ENCODE data around the gene SLCO2B1.

SLCO2B1 gene

DNA sequence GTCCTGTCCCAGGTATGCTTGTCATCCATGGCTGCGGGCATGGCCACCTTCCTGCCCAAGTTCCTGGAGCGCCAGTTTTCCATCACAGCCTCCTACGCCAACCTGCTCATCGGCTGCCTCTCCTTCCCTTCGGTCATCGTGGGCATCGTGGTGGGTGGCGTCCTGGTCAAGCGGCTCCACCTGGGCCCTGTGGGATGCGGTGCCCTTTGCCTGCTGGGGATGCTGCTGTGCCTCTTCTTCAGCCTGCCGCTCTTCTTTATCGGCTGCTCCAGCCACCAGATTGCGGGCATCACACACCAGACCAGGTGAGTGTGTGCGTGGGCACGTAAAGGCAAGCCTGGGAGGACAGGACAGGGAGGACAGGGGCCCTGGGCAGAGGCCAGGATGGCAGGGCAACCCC, 42.4 kb downstream of the SLCO2B1 start:
- DNase-seq (ENCODE audit: low read depth in 2 of 2): no peak

DNA sequence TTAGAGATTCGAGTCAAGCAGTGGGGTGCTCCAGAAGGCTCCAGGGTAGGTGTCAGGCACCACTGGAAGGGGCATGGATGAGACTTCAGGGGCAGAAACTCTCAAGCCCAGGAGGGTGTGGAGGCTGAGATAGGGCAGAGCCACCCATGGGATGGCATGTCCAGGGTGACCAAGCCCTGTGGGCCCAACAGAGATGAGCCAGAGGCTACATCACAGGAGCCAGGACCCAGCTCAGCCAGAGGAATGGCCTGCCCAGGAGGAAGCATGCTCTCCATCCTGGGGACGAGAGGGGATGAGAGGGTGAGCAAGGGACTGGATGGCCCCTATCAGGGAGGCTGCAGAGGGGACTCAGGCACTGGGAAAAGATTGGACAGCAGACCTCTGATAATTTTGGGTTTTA, 42.8 kb downstream of the SLCO2B1 start:
- DNase-seq (ENCODE audit: low read depth in 2 of 2): no peak

GRCh38 chr11:75194147-75194546, 43.2 kb downstream of the SLCO2B1 start:
- no peak for DNase-seq (ENCODE audit: low read depth in 2 of 2)

GRCh38 chr11:75195167-75195962, 44.5 kb downstream of the SLCO2B1 start:
- DNase-seq (ENCODE audit: low read depth in 2 of 2): no peak

- no peak for DNase-seq (ENCODE audit: low read depth in 2 of 2)
These were observed 45.5 kb downstream of the SLCO2B1 start for GRCh38 chr11:75196426-75196825.

GRCh38 chr11:75197512-75198277, 46.8 kb downstream of the SLCO2B1 start:
- no peak for DNase-seq (ENCODE audit: low read depth in 2 of 2)

GRCh38 chr11:75198278-75198973, 47.5 kb downstream of the SLCO2B1 start:
- DNase-seq (ENCODE audit: low read depth in 2 of 2): no peak

GRCh38 chr11:75199412-75199955, 48.6 kb downstream of the SLCO2B1 start:
- DNase-seq (ENCODE audit: low read depth in 2 of 2): no peak

DNA sequence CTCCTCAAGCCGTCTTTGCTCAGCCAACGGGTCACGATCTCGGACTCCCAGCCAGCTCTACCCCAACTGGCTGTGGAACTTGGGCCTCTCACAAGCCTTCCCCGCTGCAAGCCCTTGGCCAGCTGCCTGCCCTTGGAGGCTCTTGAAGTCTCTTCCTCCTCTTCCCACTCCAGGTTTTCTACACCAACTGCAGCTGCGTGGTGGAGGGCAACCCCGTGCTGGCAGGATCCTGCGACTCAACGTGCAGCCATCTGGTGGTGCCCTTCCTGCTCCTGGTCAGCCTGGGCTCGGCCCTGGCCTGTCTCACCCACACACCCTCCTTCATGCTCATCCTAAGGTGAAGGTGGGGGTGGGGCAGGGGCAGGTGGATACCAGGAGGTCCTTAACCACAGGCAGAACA, 49.1 kb downstream of the SLCO2B1 start:
- DNase-seq (ENCODE audit: low read depth in 2 of 2): no peak

GRCh38 chr11:75200531-75200930, 49.6 kb downstream of the SLCO2B1 start:
- no peak for DNase-seq (ENCODE audit: low read depth in 2 of 2)

GRCh38 chr11:75201771-75202170, 50.9 kb downstream of the SLCO2B1 start:
- DNase-seq (ENCODE audit: low read depth in 2 of 2): no peak

DNA sequence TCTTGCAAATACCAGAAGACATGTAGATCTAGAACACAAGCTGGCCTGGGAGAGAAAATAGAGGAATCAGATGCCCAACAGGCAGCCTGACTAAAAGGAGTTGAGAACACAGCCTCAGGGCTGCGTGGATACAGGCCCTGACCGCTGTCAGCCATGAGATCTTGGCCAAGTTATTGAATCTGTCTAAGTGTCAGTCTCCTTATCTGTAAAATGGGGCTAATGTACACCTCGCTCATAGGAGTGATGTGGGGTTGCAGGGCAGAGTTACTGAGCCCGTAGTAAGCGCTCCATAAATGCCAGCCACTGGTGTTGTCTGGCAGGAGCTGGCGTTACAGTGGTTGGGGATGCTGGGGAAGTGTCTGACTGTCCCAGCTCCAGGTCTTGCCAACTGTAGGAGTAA, 51.3 kb downstream of the SLCO2B1 start:
- DNase-seq (ENCODE audit: low read depth in 2 of 2): no peak

DNA sequence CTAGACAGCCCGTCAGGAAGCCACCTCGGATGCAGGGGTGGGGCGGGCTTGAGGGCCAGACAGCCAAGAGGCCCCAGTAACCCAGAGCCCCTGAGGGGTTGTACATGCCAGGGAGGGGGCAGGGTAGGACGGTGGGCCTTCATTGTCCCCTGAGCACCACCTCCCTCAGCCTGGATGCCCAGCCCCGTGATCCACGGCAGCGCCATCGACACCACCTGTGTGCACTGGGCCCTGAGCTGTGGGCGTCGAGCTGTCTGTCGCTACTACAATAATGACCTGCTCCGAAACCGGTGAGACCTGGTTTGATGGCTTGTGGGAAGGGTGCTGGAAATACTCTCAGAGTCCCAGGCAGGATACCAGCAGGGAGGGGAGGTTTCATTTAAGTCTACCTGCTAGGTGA, 52.2 kb downstream of the SLCO2B1 start:
- no peak for DNase-seq (ENCODE audit: low read depth in 2 of 2)

DNA sequence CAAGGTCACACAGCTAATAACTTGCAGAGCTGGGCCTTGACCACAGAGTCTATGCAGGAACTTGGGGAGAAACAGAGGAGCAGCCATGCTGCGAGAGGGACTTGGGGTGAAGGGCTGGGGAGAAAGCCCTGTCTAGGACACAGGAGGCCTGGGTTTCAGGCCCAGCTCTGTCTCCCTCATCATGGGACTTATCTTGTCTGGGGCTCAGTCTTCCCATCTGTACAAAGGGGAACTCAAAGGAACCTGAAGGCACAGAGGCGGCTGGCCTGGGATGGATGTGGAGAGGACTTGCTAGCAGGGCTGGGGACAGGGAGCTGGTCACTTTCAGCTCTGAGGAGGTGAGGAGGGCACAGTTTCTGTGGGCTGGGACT, 52.7 kb downstream of the SLCO2B1 start:
- no peak for DNase-seq (ENCODE audit: low read depth in 2 of 2)

DNA sequence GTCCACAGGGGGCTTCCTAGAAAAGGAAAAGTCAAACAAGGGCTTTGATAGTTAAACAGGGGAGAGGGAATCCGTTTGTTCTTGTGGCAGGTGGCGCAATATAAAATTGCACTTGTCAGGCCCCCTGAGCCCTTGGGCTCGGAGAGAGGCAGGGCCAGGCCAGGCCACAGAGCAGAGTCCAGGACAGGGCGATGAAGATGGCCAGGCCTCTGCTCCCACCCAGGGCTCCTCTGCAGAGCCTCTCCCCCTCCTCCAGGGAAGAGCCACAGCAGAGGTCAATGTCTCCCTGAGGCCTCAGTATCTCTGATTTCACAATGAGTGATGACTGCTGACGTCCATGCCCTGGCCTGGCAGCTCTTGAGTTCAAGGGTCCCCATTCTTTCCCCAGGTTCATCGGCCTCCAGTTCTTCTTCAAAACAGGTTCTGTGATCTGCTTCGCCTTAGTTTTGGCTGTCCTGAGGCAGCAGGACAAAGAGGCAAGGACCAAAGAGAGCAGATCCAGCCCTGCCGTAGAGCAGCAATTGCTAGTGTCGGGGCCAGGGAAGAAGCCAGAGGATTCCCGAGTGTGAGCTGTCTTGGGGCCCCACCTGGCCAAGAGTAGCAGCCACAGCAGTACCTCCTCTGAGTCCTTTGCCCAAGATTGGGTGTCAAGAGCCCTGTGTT, 53.2 kb downstream of the SLCO2B1 start:
- DNase-seq (ENCODE audit: low read depth in 2 of 2): no peak

DNA sequence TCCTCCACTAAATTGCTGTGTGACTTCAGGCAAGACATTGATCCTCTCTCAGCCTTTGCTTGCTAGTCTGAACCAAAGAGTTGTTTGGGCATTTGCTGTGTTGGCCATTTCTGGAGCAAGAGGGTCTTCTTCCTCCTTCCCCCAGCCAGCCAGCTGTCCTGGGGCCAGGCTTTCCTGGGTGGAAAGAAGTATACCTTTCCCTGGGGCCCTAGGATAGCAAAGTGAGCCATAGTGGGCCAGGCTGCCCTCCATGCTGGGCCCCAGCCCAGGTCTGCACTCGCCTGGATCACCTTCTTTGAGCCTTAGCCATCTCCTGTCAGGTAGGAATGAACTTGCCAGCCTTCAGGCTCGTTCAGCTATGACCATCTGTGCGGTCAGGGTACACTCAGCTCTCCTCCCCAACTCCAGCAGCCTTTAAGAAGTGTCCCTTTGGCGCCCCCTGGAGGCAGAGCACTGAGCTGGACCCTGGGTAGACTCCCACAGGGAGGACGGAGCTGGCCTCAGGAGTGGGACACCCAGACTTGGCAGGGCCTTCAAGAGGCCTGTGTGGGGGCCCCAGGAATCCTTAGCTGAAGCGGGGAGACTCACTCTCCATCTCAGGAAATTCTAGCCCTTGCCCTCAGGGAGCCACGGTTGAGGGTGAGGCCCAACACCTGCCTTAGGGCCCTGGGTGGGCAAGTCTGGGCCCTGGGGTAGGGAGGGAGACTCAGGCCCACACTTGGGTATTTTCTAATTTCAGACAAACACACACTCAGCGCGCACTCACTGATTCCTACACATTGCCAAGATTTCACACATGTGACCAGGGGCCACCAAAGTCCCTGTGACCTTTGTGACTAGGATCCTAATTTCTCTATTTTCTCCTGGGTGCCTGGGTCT, 54.0 kb downstream of the SLCO2B1 start:
- DNase-seq (ENCODE audit: low read depth in 2 of 2): peak; percentile 69 to 83

- DNase-seq (ENCODE audit: low read depth in 2 of 2): no peak
These were observed 54.7 kb downstream of the SLCO2B1 start for GRCh38 chr11:75205564-75206020.

- DNase-seq (ENCODE audit: low read depth in 2 of 2): no peak
These were observed 57.5 kb downstream of the SLCO2B1 start for GRCh38 chr11:75208446-75208845.

GRCh38 chr11:75212411-75212810, 61.5 kb downstream of the SLCO2B1 start:
- no peak for DNase-seq (ENCODE audit: low read depth in 2 of 2)

- peak; percentile 50 to 71 for DNase-seq (ENCODE audit: low read depth in 2 of 2)
These were observed 63.5 kb downstream of the SLCO2B1 start for GRCh38 chr11:75214411-75214821.

DNA sequence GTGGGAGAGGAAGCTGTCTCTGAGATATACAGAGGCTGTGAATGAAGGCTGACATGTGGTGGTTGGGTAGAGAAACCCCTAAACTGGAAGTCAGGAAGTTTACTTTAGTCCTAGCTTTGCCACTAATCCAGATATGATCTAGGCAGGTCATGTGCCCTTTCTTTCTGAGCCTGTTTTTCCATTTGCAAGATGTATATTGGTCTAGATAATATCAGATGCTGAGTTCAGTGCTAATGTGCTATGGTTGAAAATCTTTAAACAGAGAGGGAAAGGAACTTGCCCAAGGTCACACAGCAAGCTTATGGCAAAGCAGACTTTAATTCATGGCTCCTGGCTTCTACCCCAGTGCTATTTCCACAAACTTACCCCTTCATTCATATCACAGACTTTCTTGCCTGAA, 63.9 kb downstream of the SLCO2B1 start:
- DNase-seq (ENCODE audit: low read depth in 2 of 2): no peak
